Measurements from ENCODE around the gene C21orf58. TPM values are rescaled to one million over a fixed set of nuclear protein-coding genes. Genes with fewer than 3 reads are reported as not detected.

Gene C21orf58
- total RNA-seq, 1 donor from 2014 or later = 12.1 TPM

DNA sequence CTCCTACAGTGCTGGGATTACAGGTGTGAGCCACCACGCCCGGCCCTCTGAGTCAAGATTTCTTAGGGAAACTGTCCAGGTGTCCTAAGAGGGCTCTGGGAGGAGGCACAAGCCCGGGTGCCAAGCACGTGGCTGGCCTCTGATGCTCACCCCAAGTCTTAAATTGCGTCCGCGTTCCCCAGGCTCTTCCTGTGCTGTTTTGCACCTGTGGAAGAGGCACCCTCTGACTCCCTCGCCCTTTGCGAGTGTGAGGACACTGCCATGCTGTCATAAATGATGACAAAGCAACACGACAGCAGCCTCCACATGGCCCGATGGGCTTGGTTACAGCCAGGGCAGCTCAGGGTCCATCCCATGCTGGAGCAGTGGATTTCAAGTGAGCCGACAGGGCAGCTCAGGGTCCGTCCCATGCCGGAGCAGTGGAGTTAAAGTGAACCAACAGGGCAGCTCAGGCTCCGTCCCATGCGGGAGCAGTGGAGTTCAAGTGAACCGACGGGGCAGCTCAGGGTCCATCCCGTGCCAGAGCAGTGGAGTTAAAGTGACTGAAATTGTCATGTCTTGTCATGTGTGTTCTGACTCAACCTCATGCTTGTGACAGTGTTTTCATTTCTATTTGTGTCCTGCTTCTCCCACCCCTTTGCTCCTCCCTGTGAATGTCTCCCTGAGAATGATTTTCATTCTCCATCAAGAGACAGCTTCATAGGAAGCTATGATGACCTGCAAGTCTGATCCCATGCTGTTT, 34.2 kb upstream of the C21orf58 start:
- H3K4me3 ChIP-seq (ENCODE audit: low read depth, low read length) = no peak overlapping the region
- TF ChIP-seq, protein P1, sequence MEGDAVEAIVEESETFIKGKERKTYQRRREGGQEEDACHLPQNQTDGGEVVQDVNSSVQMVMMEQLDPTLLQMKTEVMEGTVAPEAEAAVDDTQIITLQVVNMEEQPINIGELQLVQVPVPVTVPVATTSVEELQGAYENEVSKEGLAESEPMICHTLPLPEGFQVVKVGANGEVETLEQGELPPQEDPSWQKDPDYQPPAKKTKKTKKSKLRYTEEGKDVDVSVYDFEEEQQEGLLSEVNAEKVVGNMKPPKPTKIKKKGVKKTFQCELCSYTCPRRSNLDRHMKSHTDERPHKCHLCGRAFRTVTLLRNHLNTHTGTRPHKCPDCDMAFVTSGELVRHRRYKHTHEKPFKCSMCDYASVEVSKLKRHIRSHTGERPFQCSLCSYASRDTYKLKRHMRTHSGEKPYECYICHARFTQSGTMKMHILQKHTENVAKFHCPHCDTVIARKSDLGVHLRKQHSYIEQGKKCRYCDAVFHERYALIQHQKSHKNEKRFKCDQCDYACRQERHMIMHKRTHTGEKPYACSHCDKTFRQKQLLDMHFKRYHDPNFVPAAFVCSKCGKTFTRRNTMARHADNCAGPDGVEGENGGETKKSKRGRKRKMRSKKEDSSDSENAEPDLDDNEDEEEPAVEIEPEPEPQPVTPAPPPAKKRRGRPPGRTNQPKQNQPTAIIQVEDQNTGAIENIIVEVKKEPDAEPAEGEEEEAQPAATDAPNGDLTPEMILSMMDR (conservative IDR thresholded peaks at IDR 0.05; ENCODE audit: low read depth, low read length) = no peak
- DNase-seq (ENCODE audit: low read depth) = no peak

DNA sequence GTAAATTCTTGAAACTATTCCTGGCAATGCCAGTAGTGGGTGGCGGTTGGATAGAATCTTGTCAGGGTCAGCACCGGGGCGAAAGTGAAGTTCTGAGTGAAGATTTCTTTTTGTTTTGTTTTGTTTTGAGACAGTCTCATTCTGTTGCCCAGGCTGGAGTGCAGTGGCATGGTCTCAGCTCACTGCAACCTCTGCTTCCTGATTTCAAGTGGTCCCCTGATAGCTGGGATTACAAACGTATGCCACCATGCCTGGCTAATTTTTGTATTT, 33.6 kb upstream of the C21orf58 start:
- TF ChIP-seq, protein P1 (conservative IDR thresholded peaks at IDR 0.05; ENCODE audit: low read depth, low read length) = no peak
- no peak for DNase-seq (ENCODE audit: low read depth)
- H3K4me3 ChIP-seq (ENCODE audit: low read depth, low read length) = no peak overlapping the region

DNA sequence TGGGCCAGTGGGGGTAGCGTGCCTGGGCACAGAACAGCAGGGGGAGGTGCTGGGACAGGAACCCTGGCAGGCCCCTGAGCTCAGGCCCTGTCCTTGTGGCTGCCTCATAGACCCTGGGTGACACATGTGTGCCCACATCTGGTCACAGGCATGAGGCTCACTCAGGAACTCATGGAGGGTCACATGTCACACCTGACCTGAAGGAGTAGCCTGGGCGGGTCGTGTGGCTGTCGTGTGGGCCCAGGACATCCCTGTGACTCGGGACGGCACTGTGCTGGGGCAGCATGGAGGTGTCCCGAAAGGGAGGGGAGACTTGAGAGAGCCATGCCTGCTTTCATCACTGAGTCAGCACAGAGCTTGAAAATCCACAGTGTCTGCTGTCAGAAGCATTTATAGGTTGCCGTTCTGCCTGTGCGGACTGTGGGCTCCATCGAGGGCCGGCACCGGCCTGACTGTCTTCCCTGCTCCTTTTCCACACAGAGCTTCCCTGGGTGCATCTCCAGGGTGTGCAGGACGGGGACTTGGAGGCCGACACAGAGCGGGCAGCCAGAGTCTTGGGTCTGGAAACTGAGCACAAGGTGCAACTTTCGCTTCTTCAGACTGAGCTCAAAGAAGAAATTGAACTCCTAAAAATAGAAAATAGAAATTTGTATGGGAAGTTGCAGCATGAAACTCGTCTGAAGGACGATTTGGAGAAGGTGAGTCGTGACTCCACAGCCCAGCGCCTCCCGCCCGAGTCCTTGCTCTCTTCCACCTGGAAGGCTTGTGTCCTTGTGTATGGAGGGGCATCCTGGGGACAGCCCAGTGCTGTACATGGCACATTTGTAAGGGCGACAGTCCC, 33.0 kb upstream of the C21orf58 start:
- no peak overlapping the region for H3K4me3 ChIP-seq (ENCODE audit: low read depth, low read length)
- TF ChIP-seq, protein P1 (conservative IDR thresholded peaks at IDR 0.05; ENCODE audit: low read depth, low read length) = no peak
- DNase-seq (ENCODE audit: low read depth) = no peak

DNA sequence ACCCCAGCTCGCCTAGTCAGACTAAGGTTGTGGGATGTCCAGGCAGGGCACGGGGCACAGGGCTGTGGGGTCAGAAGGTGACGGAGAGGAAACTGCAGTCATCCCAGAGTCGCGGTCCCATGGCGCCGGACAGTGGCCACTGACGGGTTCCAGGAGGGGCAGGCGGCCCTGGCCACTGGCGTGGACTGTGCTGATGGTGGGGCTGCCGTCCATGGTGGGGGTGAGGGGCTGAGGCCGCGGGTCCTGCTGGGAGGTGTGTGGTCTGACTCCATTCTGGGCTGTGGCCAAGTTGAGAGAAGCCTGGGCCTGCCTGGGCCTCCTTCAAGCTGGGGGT, 32.3 kb upstream of the C21orf58 start:
- TF ChIP-seq, protein P1 (conservative IDR thresholded peaks at IDR 0.05; ENCODE audit: low read depth, low read length) = no peak
- no peak overlapping the region for H3K4me3 ChIP-seq (ENCODE audit: low read depth, low read length)
- DNase-seq (ENCODE audit: low read depth) = no peak

DNA sequence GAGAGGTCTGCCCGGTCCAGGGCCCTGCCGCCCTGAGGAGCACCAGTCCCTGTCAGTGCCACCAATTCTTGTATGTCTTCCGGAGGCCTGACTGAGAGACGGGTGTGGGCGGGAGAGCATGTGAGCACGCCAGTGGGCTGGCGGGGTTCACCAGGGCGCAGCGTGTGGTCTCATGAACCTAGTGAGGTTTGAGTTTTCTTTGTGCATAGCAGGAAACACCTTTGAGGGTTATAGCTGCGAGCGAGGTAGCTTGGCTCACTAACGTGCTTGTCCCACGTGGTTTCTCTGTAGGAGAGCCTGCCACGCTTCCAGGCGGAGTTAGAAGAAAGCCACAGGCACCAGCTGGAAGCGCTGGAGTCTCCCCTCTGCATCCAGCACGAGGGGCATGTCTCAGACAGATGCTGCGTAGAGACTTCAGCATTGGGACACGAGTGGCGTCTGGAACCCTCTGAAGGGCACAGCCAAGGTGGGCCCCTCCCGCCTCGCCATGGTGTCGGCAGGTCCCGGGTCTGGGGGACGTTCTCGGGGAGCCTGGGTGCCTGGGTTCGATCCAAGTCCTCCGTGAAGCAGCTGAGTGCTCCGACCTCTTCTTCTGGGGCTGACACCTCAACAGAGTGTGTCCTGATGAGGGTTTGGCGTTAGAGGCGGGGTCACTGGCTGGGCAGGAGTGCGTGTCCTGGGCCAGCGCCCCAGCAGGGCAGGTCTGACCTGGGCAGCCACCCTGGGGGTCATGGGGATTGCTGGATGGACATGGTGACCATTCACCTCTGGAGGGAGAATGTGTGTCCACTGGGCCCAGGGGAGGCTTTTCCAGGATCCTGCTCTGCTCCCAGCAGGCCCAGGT, 31.7 kb upstream of the C21orf58 start:
- DNase-seq (ENCODE audit: low read depth) = no peak
- TF ChIP-seq, protein P1 (conservative IDR thresholded peaks at IDR 0.05; ENCODE audit: low read depth, low read length) = no peak
- no peak overlapping the region for H3K4me3 ChIP-seq (ENCODE audit: low read depth, low read length)

DNA sequence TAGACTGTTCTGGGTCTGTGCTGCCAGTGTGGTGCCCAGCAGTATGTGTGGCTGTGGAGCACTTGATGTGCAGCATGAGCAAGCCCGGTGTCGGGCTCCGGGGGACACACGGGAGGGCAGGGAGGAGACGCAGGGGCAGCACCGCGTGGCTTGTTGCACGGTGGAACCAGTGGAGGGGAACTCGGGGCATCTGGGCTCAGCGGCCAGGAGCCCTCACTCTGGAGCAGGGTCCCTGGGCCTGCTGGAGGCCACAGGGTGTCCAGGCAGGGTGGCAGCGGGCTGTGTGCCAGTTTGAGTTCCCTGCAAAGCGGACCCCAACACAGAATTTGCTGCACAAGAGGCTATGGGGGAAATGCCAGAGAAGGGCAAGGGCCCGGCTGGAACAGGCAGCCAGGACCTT, 30.8 kb upstream of the C21orf58 start:
- DNase-seq (ENCODE audit: low read depth) = no peak
- TF ChIP-seq, protein P1 (conservative IDR thresholded peaks at IDR 0.05; ENCODE audit: low read depth, low read length) = no peak
- H3K4me3 ChIP-seq (ENCODE audit: low read depth, low read length) = no peak overlapping the region

Measured in epithelial cell of proximal tubule (primary cell).